ENCODE data around the gene MICAL1. TPM values are rescaled to one million over a fixed set of nuclear protein-coding genes. Genes with fewer than 3 reads are reported as not detected.

MICAL1 gene
- total RNA-seq, 4 donors from 2014 or later: 13.5 to 78.0 (median 32.2) TPM

DNA sequence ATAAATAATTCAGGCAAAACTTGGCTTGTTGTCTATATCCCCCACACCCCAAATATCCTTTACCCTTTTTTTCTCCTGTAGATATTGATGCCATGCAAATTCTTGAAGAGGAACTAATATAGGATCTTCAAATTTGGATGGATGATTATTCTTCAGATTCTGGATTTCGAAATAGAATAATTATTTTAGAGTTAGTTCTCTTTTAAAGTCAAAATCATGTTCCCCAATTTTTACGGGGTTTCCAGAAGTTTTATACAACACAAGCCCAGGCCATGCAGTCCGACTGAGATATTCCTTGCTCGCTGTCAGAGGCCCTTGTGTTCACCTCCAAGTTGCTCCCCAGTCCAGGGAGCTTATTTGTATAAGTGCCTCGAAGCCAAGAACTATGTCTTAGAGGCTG, 19.5 kb downstream of the MICAL1 start:
- TF ChIP-seq, protein P1, sequence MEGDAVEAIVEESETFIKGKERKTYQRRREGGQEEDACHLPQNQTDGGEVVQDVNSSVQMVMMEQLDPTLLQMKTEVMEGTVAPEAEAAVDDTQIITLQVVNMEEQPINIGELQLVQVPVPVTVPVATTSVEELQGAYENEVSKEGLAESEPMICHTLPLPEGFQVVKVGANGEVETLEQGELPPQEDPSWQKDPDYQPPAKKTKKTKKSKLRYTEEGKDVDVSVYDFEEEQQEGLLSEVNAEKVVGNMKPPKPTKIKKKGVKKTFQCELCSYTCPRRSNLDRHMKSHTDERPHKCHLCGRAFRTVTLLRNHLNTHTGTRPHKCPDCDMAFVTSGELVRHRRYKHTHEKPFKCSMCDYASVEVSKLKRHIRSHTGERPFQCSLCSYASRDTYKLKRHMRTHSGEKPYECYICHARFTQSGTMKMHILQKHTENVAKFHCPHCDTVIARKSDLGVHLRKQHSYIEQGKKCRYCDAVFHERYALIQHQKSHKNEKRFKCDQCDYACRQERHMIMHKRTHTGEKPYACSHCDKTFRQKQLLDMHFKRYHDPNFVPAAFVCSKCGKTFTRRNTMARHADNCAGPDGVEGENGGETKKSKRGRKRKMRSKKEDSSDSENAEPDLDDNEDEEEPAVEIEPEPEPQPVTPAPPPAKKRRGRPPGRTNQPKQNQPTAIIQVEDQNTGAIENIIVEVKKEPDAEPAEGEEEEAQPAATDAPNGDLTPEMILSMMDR (IDR thresholded peaks at IDR 0.05; ENCODE audit: low read depth): no peak

DNA sequence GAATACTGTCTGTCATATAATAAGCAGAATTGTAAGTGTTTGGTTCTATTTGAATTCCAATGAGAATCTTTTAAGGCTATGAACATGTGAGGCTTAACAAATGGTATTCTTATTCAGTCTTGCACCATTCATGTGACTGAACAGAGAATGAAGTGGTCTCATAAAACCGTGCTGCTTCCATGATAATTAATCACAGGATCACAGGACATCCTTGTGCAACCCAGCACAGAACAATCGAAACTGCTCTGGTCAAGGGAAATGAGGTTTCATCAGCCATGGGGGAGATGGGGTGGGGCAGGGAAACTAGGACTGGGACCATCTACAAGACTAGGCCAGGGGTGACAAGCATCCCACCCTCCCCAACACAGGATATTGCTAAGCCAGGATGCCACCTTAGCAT, 21.1 kb downstream of the MICAL1 start:
- TF ChIP-seq, protein P1 (IDR thresholded peaks at IDR 0.05; ENCODE audit: low read depth): no peak

DNA sequence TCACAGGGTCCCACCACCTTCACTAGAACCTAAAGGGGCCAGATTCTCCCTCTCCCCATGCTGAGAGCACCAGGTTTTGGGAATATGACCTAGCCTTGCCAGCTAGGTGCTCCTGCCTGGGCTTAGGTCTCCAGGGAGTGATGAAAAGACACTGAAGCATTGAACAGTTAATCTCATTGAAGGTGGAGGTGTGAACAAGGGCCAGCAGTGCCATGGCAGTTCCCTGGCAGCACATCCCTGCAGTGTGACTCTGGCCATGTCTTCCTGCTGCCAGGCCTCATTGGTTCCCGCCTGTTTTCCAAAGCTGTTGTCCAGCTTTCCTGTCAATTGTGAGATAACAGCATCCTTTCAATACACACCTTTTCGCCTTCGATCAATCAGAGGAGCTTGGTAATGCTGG, 26.1 kb downstream of the MICAL1 start:
- TF ChIP-seq, protein P1 (IDR thresholded peaks at IDR 0.05; ENCODE audit: low read depth): no peak

DNA sequence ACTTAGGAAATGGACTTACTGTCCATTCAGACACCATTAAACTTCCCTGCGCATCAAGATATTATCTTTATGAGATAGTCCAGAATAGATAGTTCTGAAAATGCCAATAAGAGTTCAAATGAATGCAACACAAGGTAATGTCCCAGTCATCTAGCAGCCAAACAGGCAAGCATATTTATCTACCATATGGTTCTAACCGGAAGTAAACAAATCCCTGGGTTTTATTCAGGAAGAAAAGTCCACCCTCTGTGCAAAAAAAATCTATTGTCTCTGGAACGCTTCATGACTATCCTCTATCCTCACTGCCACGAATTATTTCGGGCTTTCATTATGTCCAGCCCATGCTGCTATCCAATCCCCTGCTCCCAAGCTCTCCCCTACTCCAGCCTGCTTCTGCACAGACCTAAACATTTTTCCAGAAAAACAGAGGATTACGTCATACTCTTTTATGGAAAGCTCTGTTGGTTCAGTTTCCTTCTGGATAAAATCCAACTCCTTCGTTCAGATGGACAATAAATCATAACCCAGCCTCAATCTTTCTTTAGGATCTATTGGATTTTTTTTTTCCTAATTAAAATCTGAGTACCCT, 26.6 kb downstream of the MICAL1 start:
- TF ChIP-seq, protein P1 (IDR thresholded peaks at IDR 0.05; ENCODE audit: low read depth): no peak

DNA sequence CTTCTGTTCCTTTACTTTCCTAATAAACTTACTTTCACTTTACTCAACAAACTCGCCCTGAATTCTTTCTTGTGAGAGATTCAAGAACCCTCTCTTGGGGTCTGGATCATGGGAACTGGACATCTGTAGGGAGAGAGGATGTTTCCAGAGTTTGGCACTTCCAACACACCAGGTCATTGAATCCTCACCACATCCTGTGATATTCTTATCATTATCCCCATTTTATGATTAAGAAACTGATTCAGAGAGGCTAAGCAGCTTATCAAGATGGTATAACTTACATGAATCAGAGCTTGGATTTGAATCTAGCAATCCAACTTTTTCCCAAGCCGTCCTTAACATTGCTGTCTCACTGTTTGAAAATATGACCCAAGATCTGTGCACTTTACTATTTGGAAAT, 30.6 kb downstream of the MICAL1 start:
- TF ChIP-seq, protein P1 (IDR thresholded peaks at IDR 0.05; ENCODE audit: low read depth): no peak

DNA sequence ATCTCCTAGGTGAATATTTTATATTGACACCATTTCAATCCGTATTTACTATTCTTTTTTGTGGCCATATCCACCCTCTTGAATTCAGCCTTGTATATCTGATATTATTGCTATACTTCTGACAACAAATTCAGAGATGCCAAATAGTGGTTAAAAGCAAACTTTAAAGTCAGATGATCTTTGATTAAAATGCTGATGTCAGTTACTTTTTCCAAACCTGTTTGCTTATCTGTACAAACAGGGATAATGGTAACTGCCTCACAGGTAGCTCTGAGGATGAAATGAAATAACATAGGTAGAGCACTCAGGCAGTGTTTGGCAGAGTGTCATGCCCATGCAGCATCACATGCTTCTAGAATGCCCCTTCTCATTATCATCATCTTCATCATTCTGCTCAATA, 34.4 kb downstream of the MICAL1 start:
- TF ChIP-seq, protein P1 (IDR thresholded peaks at IDR 0.05; ENCODE audit: low read depth): no peak

DNA sequence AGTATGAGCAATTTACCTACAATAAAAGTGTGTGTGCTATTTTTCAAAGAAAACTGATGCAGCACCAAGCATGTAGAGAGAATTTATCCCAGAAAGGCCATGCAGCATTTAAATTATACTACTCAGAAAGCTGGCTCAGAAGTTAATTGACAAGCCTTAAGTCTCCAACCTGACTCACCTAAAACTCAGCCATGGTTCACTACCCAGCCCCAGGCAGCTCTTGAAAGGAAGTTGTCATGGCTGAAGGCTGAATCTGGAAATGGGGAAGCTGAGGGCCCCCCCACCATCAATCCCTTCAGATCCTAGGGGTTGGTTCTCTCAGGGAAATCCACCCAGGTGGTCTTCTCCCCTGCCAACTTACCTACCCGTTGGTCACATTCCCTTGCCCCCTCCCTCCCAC, 34.8 kb downstream of the MICAL1 start:
- TF ChIP-seq, protein P1 (IDR thresholded peaks at IDR 0.05; ENCODE audit: low read depth): no peak
